OCI-LY7 (cell line): ENCODE measurements around the gene MMP11. TPM values are rescaled to one million over a fixed set of nuclear protein-coding genes. Genes with fewer than 3 reads are reported as not detected.
A peak's percentile ranks its signal among the peaks of the same experiment; 100 is the strongest.

Experiments
- BruUV-seq: library from RNA; stranded (reverse); fragments of 400-500 nt; replicated peaks from 2 replicates; lab custom pipeline; 2021; lab: Mats Ljungman, UMichigan
- CTCF ChIA-PET: fragments of 300-600 bp; sonication (Branson Sonifier 250); formaldehyde crosslinking; loops from one replicate; lab custom pipeline; 2022; ENCODE audit warnings: antibody characterized with exemption; ENCODE audit not compliant: unreplicated experiment; lab: Charles Lee
- POLR2A ChIA-PET: fragments of 300-600 bp; sonication (Branson Sonifier 250); formaldehyde crosslinking; loops from one replicate; lab custom pipeline; 2022; ENCODE audit warnings: antibody characterized with exemption; lab: Charles Lee
- DNase-seq: peaks from one replicate; pipeline ENCODE4 v3.0.0-alpha.2; 2015; ENCODE audit warnings: low spot score
- H2AFZ ChIP-seq: fragments of 200-600 bp; sonication (generic), shearing (Covaris generic); 2 replicates; pipeline ENCODE4 v1.6.1; 2014; ENCODE audit warnings: mild to moderate bottlenecking, antibody characterized with exemption, low read length, moderate library complexity
- H3K27ac ChIP-seq: fragments of 200-600 bp; sonication (generic); 2 replicates; pipeline ENCODE4 v1.5.1; 2014; ENCODE audit warnings: mixed run types, low read depth, mild to moderate bottlenecking, moderate library complexity, low read length, inconsistent platforms; ENCODE audit not compliant: poor library complexity, severe bottlenecking
- H3K36me3 ChIP-seq: fragments of 200-600 bp; sonication (generic); 2 replicates; pipeline ENCODE4 v1.6.1; 2014; ENCODE audit warnings: mild to moderate bottlenecking, antibody characterized with exemption, low read length, moderate library complexity, mixed read lengths; ENCODE audit not compliant: insufficient read depth
- H3K4me1 ChIP-seq: fragments of 200-600 bp; sonication (generic); 2 replicates; pipeline ENCODE4 v1.5.1; 2014; ENCODE audit warnings: mild to moderate bottlenecking, low read length; ENCODE audit not compliant: insufficient read depth, poor library complexity, severe bottlenecking
- H3K4me2 ChIP-seq: fragments of 200-600 bp; sonication (generic); 2 replicates; pipeline ENCODE4 v1.6.1; 2014; ENCODE audit warnings: mild to moderate bottlenecking, low read length
- H3K4me3 ChIP-seq: fragments of 200-600 bp; sonication (generic); 2 replicates; pipeline ENCODE4 v1.5.1; 2014; ENCODE audit warnings: mild to moderate bottlenecking, low read depth, low read length; ENCODE audit not compliant: poor library complexity, severe bottlenecking
- H3K79me2 ChIP-seq: fragments of 200-600 bp; sonication (generic); 2 replicates; pipeline ENCODE4 v1.6.1; 2016; ENCODE audit warnings: low read depth, mild to moderate bottlenecking, low read length, moderate library complexity, mixed read lengths; ENCODE audit not compliant: insufficient read depth
- H3K9me2 ChIP-seq: fragments of 200-600 bp; sonication (generic); 2 replicates; pipeline ENCODE4 v1.6.1; 2016; ENCODE audit warnings: mild to moderate bottlenecking, low read length, mixed read lengths; ENCODE audit not compliant: insufficient read depth
- H3K9me3 ChIP-seq: fragments of 200-600 bp; sonication (generic); 2 replicates; pipeline ENCODE4 v1.6.1; 2014; ENCODE audit warnings: mild to moderate bottlenecking, mixed run types, low read length, mixed read lengths
- H4K20me1 ChIP-seq: fragments of 200-600 bp; sonication (generic); 2 replicates; pipeline ENCODE4 v1.6.1; 2014; ENCODE audit warnings: mild to moderate bottlenecking, antibody characterized with exemption, low read length, moderate library complexity, mixed read lengths; ENCODE audit not compliant: insufficient read depth
- CTCF ChIP-seq: fragments of 200-600 bp; sonication (generic); conservative IDR thresholded peaks from 2 replicates; pipeline ENCODE4 v1.5.1; 2014; ENCODE audit warnings: mild to moderate bottlenecking, antibody characterized with exemption, low read length, moderate library complexity, mixed read lengths
- EZH2phosphoT487 ChIP-seq: fragments of 200-600 bp; sonication (generic); IDR thresholded peaks from 2 replicates; pipeline ENCODE4 v1.6.1; 2018; ENCODE audit warnings: low read depth, borderline replicate concordance, mild to moderate bottlenecking, mixed run types, antibody characterized with exemption, low read length, moderate library complexity, mixed read lengths
- intact Hi-C: fragments of 100-400 bp; cut with micrococcal nuclease; formaldehyde crosslinking; loops from one replicate; pipeline ENCODE4 v1.10.0; 2022; ENCODE audit not compliant: unreplicated experiment
- total RNA-seq, 2 experiments: library from RNA; depleted of rRNA in 1 of 2; stranded (reverse); fragments of >200 nt in 1 of 2; shearing (Covaris generic) in 1 of 2; gene quantifications; 2 replicates each; pipeline ENCODE4 v1.2.3, GENCODE V29; 2014 to 2022

The MMP11 gene
- total RNA-seq, 2 experiments from 2014 or later = 9.2 to 12.9 TPM

GRCh38 chr22:23786261-23786710 lies 13.6 kb downstream of the MMP11 start:
- intact Hi-C loops = loop anchor here (2.0 to 5.0 kb wide), 2 partner anchors 15 to 51 kb away; partner anchors contain the start of gene DERL3
- ChIA-PET CTCF (no interaction called here), POLR2A (interaction anchor here (0.7 to 1.2 kb wide), 3 partner anchors 11 to 206 kb away, joined by 3 to 8 read pairs (median 3); partner anchors contain the start of gene IGLL1)
- peak overlapping the region; percentile 84 for H3K27ac ChIP-seq
- H3K9me2 ChIP-seq = no peaks in the 10 kb centered on the region
- H3K4me3 ChIP-seq = peak overlapping the region; percentile 75
- peaks cover 48% of the 10 kb centered on the region for H3K4me1 ChIP-seq
- DNase-seq = peak; percentile 58
- no peaks in the 10 kb centered on the region for H3K9me3 ChIP-seq
- H4K20me1 ChIP-seq = peaks cover 22% of the 10 kb centered on the region
- TF ChIP-seq CTCF = no peak
- no peak for TF ChIP-seq EZH2phosphoT487
- peak overlapping the region; percentile 71 for H2AFZ ChIP-seq
- TSS peak; percentile 86 for BruUV-seq
- peak overlapping the region; percentile 91 for H3K4me2 ChIP-seq
- peaks cover 36% of the 10 kb centered on the region for H3K36me3 ChIP-seq
- H3K79me2 ChIP-seq = peaks cover 40% of the 10 kb centered on the region

GRCh38 chr22:23786752-23787599 lies 14.3 kb downstream of the MMP11 start, which contains the start of gene SMARCB1:
TSS of gene SMARCB1 (plus strand) at chr22:23786966. CDS start at chr22:23787170, 204 bp downstream.
- intact Hi-C loops = loop anchor here (2.0 to 5.0 kb wide), 2 partner anchors 14 to 50 kb away; partner anchors contain the start of gene DERL3
- peak; percentile 94 for DNase-seq
- Histone ChIP-seq H3K4me3 (peak within 1 kb of the TSS; percentile 75), H2AFZ (peak within 1 kb of the TSS; percentile 71), H3K9me2 (no peaks in the 10 kb centered on the region), H3K9me3 (no peaks in the 10 kb centered on the region), H4K20me1 (peaks cover 22% of the 10 kb centered on the region), H3K36me3 (peaks cover 42% of the 10 kb centered on the region), H3K79me2 (peaks cover 47% of the 10 kb centered on the region), H3K27ac (peak within 1 kb of the TSS; percentile 84), H3K4me1 (peaks cover 48% of the 10 kb centered on the region), H3K4me2 (peak within 1 kb of the TSS; percentile 91)
- ChIA-PET CTCF (interaction anchor here (0.8 kb wide), 1 partner anchor 62 kb away, joined by 3 read pairs; no protein-coding TSS in a partner anchor), POLR2A (interaction anchor here (1.2 kb wide), 2 partner anchors 12 to 13 kb away, joined by 3 to 8 read pairs; no protein-coding TSS in a partner anchor)
- TF ChIP-seq CTCF (no peak), EZH2phosphoT487 (no peak)
- BruUV-seq = no TSS peak
